Stimulated activated CD8-positive, alpha-beta memory T cell treated with anti-CD3 and anti-CD28 coated beads, Interleukin-4, amount 100 ng/mL, for 1 hour (primary cell): ENCODE measurements around the gene CDK18.
"Not testable (repeated sequence)": the region's sequence is repeated elsewhere in the genome, so short reads cannot be mapped to it uniquely, and the experiment has no call there.

ENCODE experiments used
- DNase-seq, 2 donors: peaks; one replicate each; pipeline ENCODE4 v3.0.0-alpha.2; 2020; ENCODE audit warnings: low read depth in 2 of 2, low spot score in 1 of 2

CDK18 gene

GRCh38 chr1:205504311-205505075, at the start of gene CDK18:
Gene CDK18, plus strand, starts transcription at chr1:205504669. Its CDS starts 18,499 bp downstream, at chr1:205523168.
- no peak for DNase-seq

GRCh38 chr1:205454903-205455335, 49.5 kb upstream of the CDK18 start:
- no peak for DNase-seq

- no peak for DNase-seq
These were observed 48.7 kb upstream of the CDK18 start, which contains the start of gene BLACAT1 for GRCh38 chr1:205455581-205456382. Gene BLACAT1, minus strand, starts transcription at chr1:205456045.

GRCh38 chr1:205456383-205456867, 48.0 kb upstream of the CDK18 start:
- DNase-seq, result no peak

GRCh38 chr1:205456868-205457745, 47.4 kb upstream of the CDK18 start:
- DNase-seq, result no peak

GRCh38 chr1:205458777-205459566, 45.5 kb upstream of the CDK18 start:
- no peak for DNase-seq

GRCh38 chr1:205465392-205465791, 39.1 kb upstream of the CDK18 start:
- DNase-seq, result no peak

- no peak for DNase-seq
These were observed 37.8 kb upstream of the CDK18 start for GRCh38 chr1:205466595-205467220.

- DNase-seq, result no peak
These were observed 34.3 kb upstream of the CDK18 start for GRCh38 chr1:205470131-205470530.

- no peak for DNase-seq
These were observed 31.6 kb upstream of the CDK18 start for GRCh38 chr1:205472737-205473441.

GRCh38 chr1:205473475-205473874, 31.0 kb upstream of the CDK18 start:
- DNase-seq, result no peak

GRCh38 chr1:205473966-205474365, 30.5 kb upstream of the CDK18 start:
- no peak for DNase-seq

- DNase-seq, result no peak
These were observed 29.9 kb upstream of the CDK18 start for GRCh38 chr1:205474571-205474970.

GRCh38 chr1:205475855-205476254, 28.6 kb upstream of the CDK18 start:
- no peak for DNase-seq

GRCh38 chr1:205476648-205477047, 27.8 kb upstream of the CDK18 start:
- DNase-seq, result no peak

- no peak for DNase-seq
These were observed 27.2 kb upstream of the CDK18 start for GRCh38 chr1:205477121-205477758.

GRCh38 chr1:205477759-205478247, 26.7 kb upstream of the CDK18 start:
- DNase-seq, result no peak

GRCh38 chr1:205478985-205479384, 25.5 kb upstream of the CDK18 start:
- not testable (repeated sequence) for DNase-seq
